Measurements from ENCODE around the gene PCSK4. TPM values are rescaled to one million over a fixed set of nuclear protein-coding genes. Genes with fewer than 3 reads are reported as not detected.

PCSK4 gene
- total and polyA plus RNA-seq, 10 of the 15 experiments (the other 5 are each of a cell fraction or from before 2014, with no cell fraction given), result 0.27 to 0.99 (median 0.40) TPM; not detected in 3

DNA sequence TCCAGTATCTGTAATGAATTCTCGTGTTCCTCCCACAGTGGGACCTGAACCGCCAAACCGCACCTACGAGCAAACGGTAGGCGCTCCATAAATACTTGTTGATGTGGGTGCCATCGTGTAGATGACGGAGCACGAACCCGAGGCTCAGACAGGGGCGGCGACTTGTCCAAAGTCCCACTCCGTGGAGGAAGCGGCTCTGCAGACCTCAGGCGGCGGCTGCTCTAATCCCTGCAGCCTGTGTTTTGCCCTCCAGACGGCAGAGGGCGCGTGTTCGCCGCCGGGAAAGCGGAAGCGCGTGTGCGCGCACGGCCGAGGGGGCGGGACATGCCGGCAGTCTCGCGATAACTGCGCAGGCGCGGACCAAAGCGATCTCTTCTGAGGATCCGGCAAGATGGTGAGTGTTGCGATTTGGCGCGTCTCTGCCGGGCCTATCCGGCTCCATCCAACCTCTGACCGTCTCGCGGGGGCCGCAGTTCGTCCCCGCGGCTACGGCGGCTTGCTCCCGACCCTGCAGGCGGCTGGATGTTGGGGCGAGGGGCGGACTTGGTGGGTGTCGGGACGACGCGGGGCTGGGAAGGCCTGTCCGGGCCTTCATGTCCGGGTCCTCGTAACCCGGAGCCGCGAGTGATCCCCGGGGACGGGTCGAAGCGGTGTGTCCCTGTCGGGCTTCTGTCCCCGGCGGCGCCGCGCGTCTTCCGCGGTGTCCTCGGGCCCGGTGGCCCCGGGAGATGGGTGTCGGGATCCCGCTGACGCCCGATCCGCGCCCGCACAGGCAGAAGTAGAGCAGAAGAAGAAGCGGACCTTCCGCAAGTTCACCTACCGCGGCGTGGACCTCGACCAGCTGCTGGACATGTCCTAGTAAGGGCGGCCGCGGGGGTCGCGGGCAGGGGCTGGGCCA lies 51.9 kb downstream of the PCSK4 start, which contains the start of gene RPS15 (continued):
- TF ChIP-seq DPF2 (IDR thresholded peaks at IDR 0.05), result peak; percentile 65; the same call in 1 of the 2 replicates
- TF ChIP-seq CBFB (IDR thresholded peaks at IDR 0.05; ENCODE audit: low read depth), result peak; percentile 93
- 0 out of 2 replicates have a peak, but pooled peaks have one; percentile 30 for TF ChIP-seq CEBPZ (IDR thresholded peaks at IDR 0.05; ENCODE audit: low read depth, low read length)
- TF ChIP-seq, protein P1, sequence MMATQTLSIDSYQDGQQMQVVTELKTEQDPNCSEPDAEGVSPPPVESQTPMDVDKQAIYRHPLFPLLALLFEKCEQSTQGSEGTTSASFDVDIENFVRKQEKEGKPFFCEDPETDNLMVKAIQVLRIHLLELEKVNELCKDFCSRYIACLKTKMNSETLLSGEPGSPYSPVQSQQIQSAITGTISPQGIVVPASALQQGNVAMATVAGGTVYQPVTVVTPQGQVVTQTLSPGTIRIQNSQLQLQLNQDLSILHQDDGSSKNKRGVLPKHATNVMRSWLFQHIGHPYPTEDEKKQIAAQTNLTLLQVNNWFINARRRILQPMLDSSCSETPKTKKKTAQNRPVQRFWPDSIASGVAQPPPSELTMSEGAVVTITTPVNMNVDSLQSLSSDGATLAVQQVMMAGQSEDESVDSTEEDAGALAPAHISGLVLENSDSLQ (IDR thresholded peaks at IDR 0.05), result peak; percentile 17; the same call in 1 of the 2 replicates
- TF ChIP-seq ZNF622 (IDR thresholded peaks at IDR 0.05), result no peak
- no peak for TF ChIP-seq EED (IDR thresholded peaks at IDR 0.05; ENCODE audit: low read depth)
- TF ChIP-seq TCF3 (IDR thresholded peaks at IDR 0.05; ENCODE audit: borderline replicate concordance, insufficient read depth, low read depth, low read length), result peak; percentile 84; the same call in 1 of the 2 replicates
- TF ChIP-seq YY1 (IDR thresholded peaks at IDR 0.05; ENCODE audit: low read depth, low read length), result peak; percentile 95
- TF ChIP-seq MEF2A (IDR thresholded peaks at IDR 0.05; ENCODE audit: insufficient read depth, low read depth, low read length), result no peak
- TF ChIP-seq, protein P2, sequence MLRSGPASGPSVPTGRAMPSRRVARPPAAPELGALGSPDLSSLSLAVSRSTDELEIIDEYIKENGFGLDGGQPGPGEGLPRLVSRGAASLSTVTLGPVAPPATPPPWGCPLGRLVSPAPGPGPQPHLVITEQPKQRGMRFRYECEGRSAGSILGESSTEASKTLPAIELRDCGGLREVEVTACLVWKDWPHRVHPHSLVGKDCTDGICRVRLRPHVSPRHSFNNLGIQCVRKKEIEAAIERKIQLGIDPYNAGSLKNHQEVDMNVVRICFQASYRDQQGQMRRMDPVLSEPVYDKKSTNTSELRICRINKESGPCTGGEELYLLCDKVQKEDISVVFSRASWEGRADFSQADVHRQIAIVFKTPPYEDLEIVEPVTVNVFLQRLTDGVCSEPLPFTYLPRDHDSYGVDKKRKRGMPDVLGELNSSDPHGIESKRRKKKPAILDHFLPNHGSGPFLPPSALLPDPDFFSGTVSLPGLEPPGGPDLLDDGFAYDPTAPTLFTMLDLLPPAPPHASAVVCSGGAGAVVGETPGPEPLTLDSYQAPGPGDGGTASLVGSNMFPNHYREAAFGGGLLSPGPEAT (IDR thresholded peaks at IDR 0.05; ENCODE audit: low read depth), result peak; percentile 80; the same call in 1 of the 2 replicates
- peak; percentile 31; the same call in 1 of the 2 replicates for TF ChIP-seq NR2F1 (conservative IDR thresholded peaks at IDR 0.05)
- no peak for TF ChIP-seq ETV6 (conservative IDR thresholded peaks at IDR 0.05 in 1 of 2, IDR thresholded peaks at IDR 0.05 in 1 of 2; ENCODE audit: borderline replicate concordance in 1 of 2, low read depth in 1 of 2)
- peak; percentile 98 for TF ChIP-seq RB1 (IDR thresholded peaks at IDR 0.05; ENCODE audit: borderline replicate concordance)
- peak; percentile 100 for TF ChIP-seq CHD2 (IDR thresholded peaks at IDR 0.05; ENCODE audit: borderline replicate concordance, low read depth, low read length)
- peak; percentile 96; the same call in 1 of the 2 replicates for TF ChIP-seq RCOR1 (conservative IDR thresholded peaks at IDR 0.05; ENCODE audit: low read depth, low read length)
- no peak for TF ChIP-seq STAT3 (IDR thresholded peaks at IDR 0.05; ENCODE audit: low read depth, low read length)
- TF ChIP-seq, protein P3, sequence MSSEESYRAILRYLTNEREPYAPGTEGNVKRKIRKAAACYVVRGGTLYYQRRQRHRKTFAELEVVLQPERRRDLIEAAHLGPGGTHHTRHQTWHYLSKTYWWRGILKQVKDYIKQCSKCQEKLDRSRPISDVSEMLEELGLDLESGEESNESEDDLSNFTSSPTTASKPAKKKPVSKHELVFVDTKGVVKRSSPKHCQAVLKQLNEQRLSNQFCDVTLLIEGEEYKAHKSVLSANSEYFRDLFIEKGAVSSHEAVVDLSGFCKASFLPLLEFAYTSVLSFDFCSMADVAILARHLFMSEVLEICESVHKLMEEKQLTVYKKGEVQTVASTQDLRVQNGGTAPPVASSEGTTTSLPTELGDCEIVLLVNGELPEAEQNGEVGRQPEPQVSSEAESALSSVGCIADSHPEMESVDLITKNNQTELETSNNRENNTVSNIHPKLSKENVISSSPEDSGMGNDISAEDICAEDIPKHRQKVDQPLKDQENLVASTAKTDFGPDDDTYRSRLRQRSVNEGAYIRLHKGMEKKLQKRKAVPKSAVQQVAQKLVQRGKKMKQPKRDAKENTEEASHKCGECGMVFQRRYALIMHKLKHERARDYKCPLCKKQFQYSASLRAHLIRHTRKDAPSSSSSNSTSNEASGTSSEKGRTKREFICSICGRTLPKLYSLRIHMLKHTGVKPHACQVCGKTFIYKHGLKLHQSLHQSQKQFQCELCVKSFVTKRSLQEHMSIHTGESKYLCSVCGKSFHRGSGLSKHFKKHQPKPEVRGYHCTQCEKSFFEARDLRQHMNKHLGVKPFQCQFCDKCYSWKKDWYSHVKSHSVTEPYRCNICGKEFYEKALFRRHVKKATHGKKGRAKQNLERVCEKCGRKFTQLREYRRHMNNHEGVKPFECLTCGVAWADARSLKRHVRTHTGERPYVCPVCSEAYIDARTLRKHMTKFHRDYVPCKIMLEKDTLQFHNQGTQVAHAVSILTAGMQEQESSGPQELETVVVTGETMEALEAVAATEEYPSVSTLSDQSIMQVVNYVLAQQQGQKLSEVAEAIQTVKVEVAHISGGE (CRISPR knock-in tag; IDR thresholded peaks at IDR 0.05), result peak; percentile 17; the same call in 1 of the 2 replicates
- no peak for TF ChIP-seq ESRRA (IDR thresholded peaks at IDR 0.05; ENCODE audit: low read length)
- TF ChIP-seq SUPT20H (IDR thresholded peaks at IDR 0.05; ENCODE audit: borderline replicate concordance, control insufficient read depth, low read depth, low read length), result no peak

All from GM12878 (cell line).